HEK293 (cell line): ENCODE results near the gene KDM5C.

Experiments
- CTCF ChIA-PET: fragments of 350-600 bp; formaldehyde crosslinking; extraction: SDS; loops from one replicate; lab custom pipeline; 2021; ENCODE audit warnings: antibody characterized with exemption; lab: Yijun Ruan, JAX
- POLR2A ChIA-PET: fragments of 300-600 bp; formaldehyde crosslinking; extraction: SDS; loops from one replicate; lab custom pipeline; 2020; ENCODE audit warnings: antibody characterized with exemption, inconsistent platforms; lab: Yijun Ruan, JAX
- H3K27ac ChIP-seq: fragments of 200-500 bp; sonication (Bioruptor generic); 2 replicates; pipeline ENCODE4 v1.5.1; 2014; ENCODE audit warnings: low read depth, low read length, control low read depth, inconsistent platforms; ENCODE audit errors: extremely low read depth
- H3K36me3 ChIP-seq, 2 experiments: fragments of 200-500 bp in 1 of 2; sonication (Bioruptor generic) in 1 of 2; 1 replicate in 1 of 2; 2 replicates in 1 of 2; pipeline ENCODE4 v1.5.1; 2014 to 2017; ENCODE audit warnings: inconsistent platforms in 2 of 2, low read length in 2 of 2; ENCODE audit not compliant: control insufficient read depth in 2 of 2, insufficient read depth in 1 of 2
- H3K4me1 ChIP-seq: fragments of 200-500 bp; sonication (Bioruptor generic); 2 replicates; pipeline ENCODE4 v1.5.1; 2014; ENCODE audit warnings: mild to moderate bottlenecking, low read length, inconsistent platforms; ENCODE audit not compliant: control insufficient read depth, insufficient read depth
- H3K4me3 ChIP-seq: 2 replicates; pipeline ENCODE4 v1.5.1; 2011; ENCODE audit warnings: low read depth, mild to moderate bottlenecking, control low read depth, low read length, moderate library complexity
- H3K9me3 ChIP-seq: fragments of 200-500 bp; sonication (Bioruptor generic); 2 replicates; pipeline ENCODE4 v1.5.1; 2014; ENCODE audit warnings: low read depth, low read length, inconsistent platforms; ENCODE audit not compliant: control insufficient read depth, insufficient read depth
- EGR2 ChIP-seq: fragments of 450-650 bp; formaldehyde crosslinking; IDR thresholded peaks from 2 replicates; pipeline ENCODE4 v1.5.1; 2016; ENCODE audit warnings: low read depth, missing biosample characterization, missing genetic modification characterization
- MEIS1 ChIP-seq: sonication (generic); formaldehyde crosslinking; IDR thresholded peaks from 2 replicates; pipeline ENCODE4 v1.8.1; 2022; ENCODE audit warnings: missing genetic modification reagents, mild to moderate bottlenecking, borderline replicate concordance
- MZF1 ChIP-seq: fragments of 450-650 bp; formaldehyde crosslinking; IDR thresholded peaks from 2 replicates; pipeline ENCODE4 v1.5.1; 2017; ENCODE audit warnings: missing biosample characterization, missing genetic modification characterization, borderline replicate concordance
- SALL2 ChIP-seq: fragments of 450-650 bp; formaldehyde crosslinking; IDR thresholded peaks from 2 replicates; pipeline ENCODE4 v1.5.0; 2017; ENCODE audit warnings: missing biosample characterization, mild to moderate bottlenecking, missing genetic modification characterization, borderline replicate concordance
- SCRT1 ChIP-seq: fragments of 450-650 bp; formaldehyde crosslinking; IDR thresholded peaks from 2 replicates; pipeline ENCODE4 v1.5.1; 2016; ENCODE audit warnings: missing biosample characterization, missing genetic modification characterization, borderline replicate concordance
- ZFHX2 ChIP-seq: fragments of 450-650 bp; formaldehyde crosslinking; conservative IDR thresholded peaks from 2 replicates; pipeline ENCODE4 v1.5.1; 2016; ENCODE audit warnings: missing biosample characterization, missing genetic modification characterization
- ZFP3 ChIP-seq: fragments of 450-650 bp; formaldehyde crosslinking; IDR thresholded peaks from 2 replicates; pipeline ENCODE4 v1.5.1; 2016; ENCODE audit warnings: low read depth, missing biosample characterization, missing genetic modification characterization
- ZFP37 ChIP-seq: fragments of 450-650 bp; formaldehyde crosslinking; IDR thresholded peaks from 2 replicates; pipeline ENCODE4 v1.5.1; 2016; ENCODE audit warnings: missing biosample characterization, missing genetic modification characterization
- ZNF138 ChIP-seq: fragments of 450-650 bp; formaldehyde crosslinking; IDR thresholded peaks from 2 replicates; pipeline ENCODE4 v1.5.1; 2016; ENCODE audit warnings: missing biosample characterization, missing genetic modification characterization, borderline replicate concordance
- ZNF146 ChIP-seq: fragments of 450-650 bp; formaldehyde crosslinking; IDR thresholded peaks from 2 replicates; pipeline ENCODE4 v1.5.1; 2016; ENCODE audit warnings: missing biosample characterization, missing genetic modification characterization
- ZNF169 ChIP-seq: fragments of 450-650 bp; formaldehyde crosslinking; IDR thresholded peaks from 2 replicates; pipeline ENCODE4 v1.5.1; 2016; ENCODE audit warnings: missing biosample characterization, missing genetic modification characterization
- ZNF174 ChIP-seq: fragments of 450-650 bp; formaldehyde crosslinking; IDR thresholded peaks from 2 replicates; pipeline ENCODE4 v1.5.0; 2017; ENCODE audit warnings: missing biosample characterization, mild to moderate bottlenecking, missing genetic modification characterization
- ZNF19 ChIP-seq: fragments of 450-650 bp; formaldehyde crosslinking; IDR thresholded peaks from 2 replicates; pipeline ENCODE4; 2016; ENCODE audit warnings: missing biosample characterization, missing genetic modification characterization, low read depth
- ZNF2 ChIP-seq: fragments of 450-650 bp; formaldehyde crosslinking; IDR thresholded peaks from 2 replicates; pipeline ENCODE4 v1.5.1; 2016; ENCODE audit warnings: missing biosample characterization, missing genetic modification characterization
- ZNF223 ChIP-seq: fragments of 450-650 bp; formaldehyde crosslinking; IDR thresholded peaks from 2 replicates; pipeline ENCODE4 v1.5.1; 2016; ENCODE audit warnings: missing biosample characterization, missing genetic modification characterization
- ZNF302 ChIP-seq: fragments of 450-650 bp; formaldehyde crosslinking; IDR thresholded peaks from 2 replicates; pipeline ENCODE4 v1.5.1; 2016; ENCODE audit warnings: missing biosample characterization, missing genetic modification characterization, low read depth
- ZNF324 ChIP-seq: fragments of 450-650 bp; formaldehyde crosslinking; IDR thresholded peaks from 2 replicates; pipeline ENCODE4 v1.5.1; 2016; ENCODE audit warnings: missing biosample characterization, missing genetic modification characterization
- ZNF514 ChIP-seq: fragments of 450-650 bp; formaldehyde crosslinking; IDR thresholded peaks from 2 replicates; pipeline ENCODE4 v1.5.1; 2016; ENCODE audit warnings: missing biosample characterization, missing genetic modification characterization
- ZNF555 ChIP-seq: fragments of 450-650 bp; formaldehyde crosslinking; conservative IDR thresholded peaks from 2 replicates; pipeline ENCODE4 v1.5.1; 2017; ENCODE audit warnings: missing biosample characterization, mild to moderate bottlenecking, missing genetic modification characterization, inconsistent platforms
- ZNF621 ChIP-seq: fragments of 450-650 bp; formaldehyde crosslinking; IDR thresholded peaks from 2 replicates; pipeline ENCODE4 v1.5.1; 2017; ENCODE audit warnings: missing biosample characterization, missing genetic modification characterization
- ZNF777 ChIP-seq: fragments of 450-650 bp; formaldehyde crosslinking; IDR thresholded peaks from 2 replicates; pipeline ENCODE4 v1.5.1; 2017; ENCODE audit warnings: missing biosample characterization, missing genetic modification characterization, borderline replicate concordance
- ZNF792 ChIP-seq: fragments of 450-650 bp; formaldehyde crosslinking; IDR thresholded peaks from 2 replicates; pipeline ENCODE4 v1.5.1; 2016; ENCODE audit warnings: missing biosample characterization, missing genetic modification characterization
- ZNF837 ChIP-seq: fragments of 450-650 bp; formaldehyde crosslinking; IDR thresholded peaks from 2 replicates; pipeline ENCODE4 v1.5.1; 2016; ENCODE audit warnings: missing biosample characterization, missing genetic modification characterization
- ZNF843 ChIP-seq: fragments of 450-650 bp; formaldehyde crosslinking; IDR thresholded peaks from 2 replicates; pipeline ENCODE4 v1.5.1; 2016; ENCODE audit warnings: missing biosample characterization, missing genetic modification characterization
- TF ChIP-seq, protein P1 (sequence below): fragments of 450-650 bp; formaldehyde crosslinking; IDR thresholded peaks from 2 replicates; pipeline ENCODE4 v1.5.1; 2016; ENCODE audit warnings: missing biosample characterization, missing genetic modification characterization
- TF ChIP-seq, protein P2 (sequence below): fragments of 450-650 bp; formaldehyde crosslinking; IDR thresholded peaks from 2 replicates; pipeline ENCODE4 v1.5.1; 2016; ENCODE audit warnings: missing biosample characterization, missing genetic modification characterization, borderline replicate concordance
- TF ChIP-seq, protein P3 (sequence below): fragments of 450-650 bp; formaldehyde crosslinking; IDR thresholded peaks from 2 replicates; pipeline ENCODE4 v1.5.1; 2016; ENCODE audit warnings: missing biosample characterization, missing genetic modification characterization, low read depth
- TF ChIP-seq, protein P4 (sequence below): fragments of 450-650 bp; formaldehyde crosslinking; IDR thresholded peaks from 2 replicates; pipeline ENCODE4 v1.5.1; 2016; ENCODE audit warnings: missing biosample characterization, missing genetic modification characterization

KDM5C gene

DNA sequence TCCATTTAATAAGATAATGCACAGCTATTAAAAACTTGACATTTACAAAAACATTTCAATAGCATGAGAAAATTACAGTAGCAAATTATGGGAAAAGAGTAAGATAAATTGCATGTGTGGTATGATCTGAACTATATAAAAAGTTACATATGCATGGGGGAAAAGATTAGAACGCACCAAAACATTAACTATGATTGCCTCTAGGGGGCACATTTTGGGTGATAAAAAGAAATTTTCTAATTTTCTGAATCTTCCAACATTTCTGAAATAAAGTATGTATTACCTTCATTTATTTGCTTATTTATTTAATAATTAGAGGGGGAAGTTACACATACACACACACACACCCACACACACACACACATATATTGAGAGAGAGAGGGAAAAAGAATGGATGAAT, 19.6 kb upstream of the KDM5C start:
- TF ChIP-seq, protein P1, sequence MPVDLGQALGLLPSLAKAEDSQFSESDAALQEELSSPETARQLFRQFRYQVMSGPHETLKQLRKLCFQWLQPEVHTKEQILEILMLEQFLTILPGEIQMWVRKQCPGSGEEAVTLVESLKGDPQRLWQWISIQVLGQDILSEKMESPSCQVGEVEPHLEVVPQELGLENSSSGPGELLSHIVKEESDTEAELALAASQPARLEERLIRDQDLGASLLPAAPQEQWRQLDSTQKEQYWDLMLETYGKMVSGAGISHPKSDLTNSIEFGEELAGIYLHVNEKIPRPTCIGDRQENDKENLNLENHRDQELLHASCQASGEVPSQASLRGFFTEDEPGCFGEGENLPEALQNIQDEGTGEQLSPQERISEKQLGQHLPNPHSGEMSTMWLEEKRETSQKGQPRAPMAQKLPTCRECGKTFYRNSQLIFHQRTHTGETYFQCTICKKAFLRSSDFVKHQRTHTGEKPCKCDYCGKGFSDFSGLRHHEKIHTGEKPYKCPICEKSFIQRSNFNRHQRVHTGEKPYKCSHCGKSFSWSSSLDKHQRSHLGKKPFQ (tag by site-specific recombination) = no peak
- TF ChIP-seq ZNF621 = no peak
- no peak for TF ChIP-seq ZNF324 (tag by site-specific recombination)
- no peak for TF ChIP-seq ZNF2 (tag by site-specific recombination)
- no peak for TF ChIP-seq SALL2 (tag by site-specific recombination)
- TF ChIP-seq ZNF19 (tag by site-specific recombination) = no peak
- no peak for TF ChIP-seq ZFHX2 (tag by site-specific recombination)
- TF ChIP-seq MZF1 (tag by site-specific recombination) = no peak
- no peak for TF ChIP-seq ZNF843 (tag by site-specific recombination)
- TF ChIP-seq, protein P2, sequence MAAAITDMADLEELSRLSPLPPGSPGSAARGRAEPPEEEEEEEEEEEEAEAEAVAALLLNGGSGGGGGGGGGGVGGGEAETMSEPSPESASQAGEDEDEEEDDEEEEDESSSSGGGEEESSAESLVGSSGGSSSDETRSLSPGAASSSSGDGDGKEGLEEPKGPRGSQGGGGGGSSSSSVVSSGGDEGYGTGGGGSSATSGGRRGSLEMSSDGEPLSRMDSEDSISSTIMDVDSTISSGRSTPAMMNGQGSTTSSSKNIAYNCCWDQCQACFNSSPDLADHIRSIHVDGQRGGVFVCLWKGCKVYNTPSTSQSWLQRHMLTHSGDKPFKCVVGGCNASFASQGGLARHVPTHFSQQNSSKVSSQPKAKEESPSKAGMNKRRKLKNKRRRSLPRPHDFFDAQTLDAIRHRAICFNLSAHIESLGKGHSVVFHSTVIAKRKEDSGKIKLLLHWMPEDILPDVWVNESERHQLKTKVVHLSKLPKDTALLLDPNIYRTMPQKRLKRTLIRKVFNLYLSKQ (tag by site-specific recombination) = no peak
- TF ChIP-seq SCRT1 = no peak
- no peak for TF ChIP-seq ZNF777 (tag by site-specific recombination)
- TF ChIP-seq ZNF837 (tag by site-specific recombination) = no peak
- TF ChIP-seq ZFP37 (tag by site-specific recombination) = no peak
- TF ChIP-seq ZNF138 (tag by site-specific recombination) = no peak
- TF ChIP-seq, protein P3, sequence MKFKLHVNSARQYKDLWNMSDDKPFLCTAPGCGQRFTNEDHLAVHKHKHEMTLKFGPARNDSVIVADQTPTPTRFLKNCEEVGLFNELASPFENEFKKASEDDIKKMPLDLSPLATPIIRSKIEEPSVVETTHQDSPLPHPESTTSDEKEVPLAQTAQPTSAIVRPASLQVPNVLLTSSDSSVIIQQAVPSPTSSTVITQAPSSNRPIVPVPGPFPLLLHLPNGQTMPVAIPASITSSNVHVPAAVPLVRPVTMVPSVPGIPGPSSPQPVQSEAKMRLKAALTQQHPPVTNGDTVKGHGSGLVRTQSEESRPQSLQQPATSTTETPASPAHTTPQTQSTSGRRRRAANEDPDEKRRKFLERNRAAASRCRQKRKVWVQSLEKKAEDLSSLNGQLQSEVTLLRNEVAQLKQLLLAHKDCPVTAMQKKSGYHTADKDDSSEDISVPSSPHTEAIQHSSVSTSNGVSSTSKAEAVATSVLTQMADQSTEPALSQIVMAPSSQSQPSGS (tag by site-specific recombination) = no peak
- TF ChIP-seq ZNF792 (tag by site-specific recombination) = no peak
- TF ChIP-seq ZNF146 (tag by site-specific recombination) = no peak
- TF ChIP-seq ZNF223 (tag by site-specific recombination) = no peak
- POLR2A ChIA-PET = no interaction called here
- H3K4me1 ChIP-seq = no peaks in the 10 kb centered on the region

DNA sequence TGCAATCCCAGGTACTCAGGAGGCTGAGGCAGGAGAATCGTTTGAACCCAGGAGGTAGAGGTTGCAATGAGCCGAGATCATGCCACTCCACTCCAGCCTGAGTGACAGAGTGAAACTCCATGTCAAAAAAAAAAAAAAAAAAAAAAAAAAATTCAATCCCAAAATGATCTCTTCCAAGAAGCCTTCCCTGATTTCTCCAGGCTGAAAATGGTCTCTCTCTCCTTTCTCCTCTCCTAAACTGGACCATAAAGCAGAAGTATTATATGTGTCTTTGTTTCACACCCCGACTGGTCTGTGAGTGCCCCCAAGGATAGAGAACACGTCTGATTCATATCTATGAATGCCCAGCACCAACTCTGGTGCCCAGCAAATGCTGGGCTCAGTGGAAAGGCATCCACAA, 17.3 kb upstream of the KDM5C start:
- H3K27ac ChIP-seq = no peak overlapping the region
- CTCF ChIA-PET = interaction anchor here (0.6 to 0.7 kb wide), 3 partner anchors 8 to 206 kb away, joined by 3 read pairs; no protein-coding TSS in a partner anchor
- POLR2A ChIA-PET = interaction anchor here (1.4 kb wide), 1 partner anchor 17 kb away, joined by 7 read pairs; the partner anchor contains the start of gene KDM5C
- no peaks in the 10 kb centered on the region for H3K9me3 ChIP-seq
- H3K4me3 ChIP-seq = no peak overlapping the region
- no peaks in the 10 kb centered on the region for H3K4me1 ChIP-seq
- peaks cover 3 to 46% of the 10 kb centered on the region in 2 experiments; a peak in 2 of 3 replicates for H3K36me3 ChIP-seq
- TF ChIP-seq ZNF174 (tag by site-specific recombination) = no peak
- TF ChIP-seq EGR2 (tag by site-specific recombination) = no peak
- TF ChIP-seq MEIS1 (CRISPR knock-in tag) = no peak
- TF ChIP-seq ZNF169 (tag by site-specific recombination) = no peak
- TF ChIP-seq ZNF555 (tag by site-specific recombination) = no peak
- TF ChIP-seq ZFP3 = no peak
- TF ChIP-seq ZNF302 (tag by site-specific recombination) = no peak
- TF ChIP-seq ZNF514 (tag by site-specific recombination) = no peak
- TF ChIP-seq, protein P4, sequence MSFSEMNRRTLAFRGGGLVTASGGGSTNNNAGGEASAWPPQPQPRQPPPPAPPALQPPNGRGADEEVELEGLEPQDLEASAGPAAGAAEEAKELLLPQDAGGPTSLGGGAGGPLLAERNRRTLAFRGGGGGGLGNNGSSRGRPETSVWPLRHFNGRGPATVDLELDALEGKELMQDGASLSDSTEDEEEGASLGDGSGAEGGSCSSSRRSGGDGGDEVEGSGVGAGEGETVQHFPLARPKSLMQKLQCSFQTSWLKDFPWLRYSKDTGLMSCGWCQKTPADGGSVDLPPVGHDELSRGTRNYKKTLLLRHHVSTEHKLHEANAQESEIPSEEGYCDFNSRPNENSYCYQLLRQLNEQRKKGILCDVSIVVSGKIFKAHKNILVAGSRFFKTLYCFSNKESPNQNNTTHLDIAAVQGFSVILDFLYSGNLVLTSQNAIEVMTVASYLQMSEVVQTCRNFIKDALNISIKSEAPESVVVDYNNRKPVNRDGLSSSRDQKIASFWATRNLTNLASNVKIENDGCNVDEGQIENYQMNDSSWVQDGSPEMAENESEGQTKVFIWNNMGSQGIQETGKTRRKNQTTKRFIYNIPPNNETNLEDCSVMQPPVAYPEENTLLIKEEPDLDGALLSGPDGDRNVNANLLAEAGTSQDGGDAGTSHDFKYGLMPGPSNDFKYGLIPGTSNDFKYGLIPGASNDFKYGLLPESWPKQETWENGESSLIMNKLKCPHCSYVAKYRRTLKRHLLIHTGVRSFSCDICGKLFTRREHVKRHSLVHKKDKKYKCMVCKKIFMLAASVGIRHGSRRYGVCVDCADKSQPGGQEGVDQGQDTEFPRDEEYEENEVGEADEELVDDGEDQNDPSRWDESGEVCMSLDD (tag by site-specific recombination) = no peak

More for the DNA sequence above, 19.6 kb upstream of the KDM5C start:
- peaks cover 3 to 46% of the 10 kb centered on the region in 2 experiments; a peak in 2 of 3 replicates for H3K36me3 ChIP-seq
- no peak overlapping the region for H3K4me3 ChIP-seq
- H3K9me3 ChIP-seq = no peaks in the 10 kb centered on the region
- CTCF ChIA-PET = interaction anchor here (0.7 to 2.1 kb wide), 17 partner anchors 8 to 201 kb away, joined by 3 to 13 read pairs (median 5); no protein-coding TSS in a partner anchor
- H3K27ac ChIP-seq = no peak overlapping the region
